NOMO-1 treated with dmso at 0.1 percent for 144 hours (cell line): ENCODE data around the gene BRD1.
A peak's percentile ranks its signal among the peaks of the same experiment; 100 is the strongest.

Source experiments
- DNase-seq: peaks from one replicate; lab custom pipeline; 2025; ENCODE audit not compliant: unreplicated experiment; lab: John Stamatoyannopoulos, UW

BRD1 gene

GRCh38 chr22:49803737-49804375 is 23.8 kb downstream of the BRD1 start:
- no peak for DNase-seq

DNA sequence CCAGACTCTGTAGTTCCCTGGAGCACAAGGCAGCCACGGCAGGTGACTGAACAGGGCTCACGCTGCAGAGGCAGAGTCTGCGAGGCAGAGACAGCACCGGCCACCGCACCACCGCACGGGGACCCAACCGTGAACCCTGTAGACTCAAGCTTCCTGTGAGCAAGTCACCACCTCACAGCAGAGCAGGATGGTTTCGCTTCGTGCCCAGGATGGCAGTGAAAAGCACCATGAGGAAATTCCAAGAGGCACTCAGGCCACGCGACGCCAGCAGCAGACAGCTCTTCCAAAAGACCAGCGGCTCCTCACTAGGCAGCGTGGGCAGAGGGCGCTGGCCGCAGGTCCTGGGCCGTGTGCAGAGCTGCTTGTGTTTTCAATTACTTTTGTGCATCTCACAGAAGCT is 24.5 kb downstream of the BRD1 start:
- no peak for DNase-seq

- DNase-seq: no peak
Measured at GRCh38 chr22:49801391-49802060, 26.1 kb downstream of the BRD1 start.

GRCh38 chr22:49800408-49801238 is 27.1 kb downstream of the BRD1 start:
- DNase-seq: no peak

DNA sequence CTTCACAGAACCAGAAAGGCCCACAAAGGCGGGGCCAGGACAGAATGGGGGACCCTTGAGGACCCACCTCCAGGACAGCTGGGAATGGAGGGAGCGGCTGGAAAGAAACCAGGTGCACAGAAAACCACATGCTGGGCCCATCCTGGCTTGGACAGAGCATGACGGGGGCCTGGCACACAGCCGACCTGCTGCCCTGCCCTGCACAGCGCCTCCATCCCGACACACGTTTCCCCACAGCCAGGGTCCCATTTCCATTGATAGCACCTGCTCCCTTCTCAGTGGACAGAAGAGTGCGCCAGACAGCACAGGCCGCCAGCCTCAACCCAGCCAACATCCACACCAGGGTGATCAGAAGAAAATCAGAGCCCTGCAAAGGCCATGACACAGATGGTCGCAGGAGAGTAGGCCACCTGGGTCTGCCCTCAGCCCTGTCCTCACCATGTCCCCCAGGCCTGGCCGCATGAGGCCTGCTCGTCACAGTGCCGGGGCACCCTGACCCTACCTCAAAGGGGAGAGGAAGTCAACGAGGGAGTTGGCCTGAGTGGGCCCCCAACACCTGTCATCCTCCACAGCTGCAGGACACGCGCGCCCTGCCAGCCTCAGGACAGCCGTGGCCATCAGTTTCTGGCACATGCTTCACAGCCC is 28.1 kb downstream of the BRD1 start:
- DNase-seq: no peak

- DNase-seq: no peak
Measured at GRCh38 chr22:49798486-49799151, 29.1 kb downstream of the BRD1 start.

DNA sequence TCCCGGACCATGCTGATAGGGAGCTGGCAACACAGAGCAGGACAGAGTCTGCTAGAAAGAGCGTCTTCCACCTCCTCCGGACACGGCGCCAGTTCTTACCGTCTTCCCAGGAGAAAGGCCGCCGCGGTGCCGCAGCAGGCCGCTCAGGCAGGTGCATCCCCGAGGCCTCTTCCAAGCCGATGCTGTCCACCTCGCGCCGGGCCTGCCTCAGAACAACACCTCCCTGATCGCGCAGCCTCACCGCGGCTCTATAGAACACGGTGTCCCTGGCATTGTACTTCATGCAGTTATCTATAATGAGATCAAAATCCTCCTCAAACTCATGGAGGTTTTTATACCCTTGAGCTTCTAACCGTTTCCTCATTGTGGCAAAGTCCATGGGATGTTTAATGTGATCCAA is 30.0 kb downstream of the BRD1 start:
- no peak for DNase-seq

DNA sequence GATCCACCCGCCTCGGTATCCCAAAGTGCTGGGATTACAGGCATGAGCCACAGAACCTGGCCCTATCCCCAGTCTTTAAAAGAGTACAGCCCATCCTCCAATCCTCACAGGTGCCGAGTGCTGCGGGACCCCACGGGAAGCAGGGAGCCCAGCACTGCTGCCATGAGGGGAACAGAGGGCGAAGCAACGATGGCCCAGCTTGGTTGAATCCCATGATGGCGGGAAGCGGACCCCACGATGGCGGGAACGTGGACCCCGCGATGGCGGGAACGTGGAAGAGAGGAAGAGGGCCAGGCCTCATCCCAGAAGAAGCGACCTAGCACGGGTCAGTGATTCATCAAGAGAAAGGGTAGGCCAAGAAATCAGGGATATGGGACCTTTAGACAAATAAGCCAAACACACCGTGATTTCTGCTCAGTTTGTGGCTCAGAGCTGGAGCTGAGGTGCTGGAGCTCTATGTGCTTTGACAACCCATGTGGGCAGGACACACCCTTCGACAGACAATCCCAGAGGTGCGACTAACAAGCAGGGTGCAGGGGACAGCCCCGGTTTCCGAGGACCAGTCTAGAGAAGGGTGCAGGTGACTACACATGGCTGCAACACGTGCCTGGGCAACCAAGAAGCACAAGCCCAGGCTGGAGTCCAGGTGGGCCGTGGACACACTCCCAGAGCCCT is 30.9 kb downstream of the BRD1 start:
- DNase-seq: no peak

GRCh38 chr22:49795521-49795920 is 32.2 kb downstream of the BRD1 start:
- DNase-seq: no peak

GRCh38 chr22:49793871-49794270 is 33.8 kb downstream of the BRD1 start:
- DNase-seq: no peak

- DNase-seq: no peak
Measured at GRCh38 chr22:49793296-49793695, 34.4 kb downstream of the BRD1 start.

DNA sequence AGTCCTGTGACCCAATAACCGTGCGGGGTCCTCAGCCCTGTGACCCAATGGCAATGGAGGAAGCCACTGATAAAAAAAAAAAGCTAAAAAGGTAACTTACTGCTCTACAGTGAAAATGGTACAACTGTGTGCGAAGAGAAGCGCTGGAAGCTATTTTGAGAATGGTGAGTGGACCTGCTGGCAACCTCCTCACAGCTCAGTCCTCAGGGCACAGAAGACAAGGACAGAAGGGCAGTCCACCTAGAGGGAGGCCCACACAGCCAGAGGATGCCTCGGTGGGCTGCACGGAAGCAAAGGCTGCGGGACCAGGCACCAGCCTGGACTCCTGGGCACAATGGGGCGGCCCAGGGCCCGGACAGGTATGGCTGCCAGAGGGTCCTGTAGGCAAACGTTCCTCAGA is 35.6 kb downstream of the BRD1 start:
- no peak for DNase-seq

GRCh38 chr22:49791682-49792081 is 36.0 kb downstream of the BRD1 start:
- no peak for DNase-seq

- no peak for DNase-seq
Measured at GRCh38 chr22:49790912-49791311, 36.8 kb downstream of the BRD1 start.

DNA sequence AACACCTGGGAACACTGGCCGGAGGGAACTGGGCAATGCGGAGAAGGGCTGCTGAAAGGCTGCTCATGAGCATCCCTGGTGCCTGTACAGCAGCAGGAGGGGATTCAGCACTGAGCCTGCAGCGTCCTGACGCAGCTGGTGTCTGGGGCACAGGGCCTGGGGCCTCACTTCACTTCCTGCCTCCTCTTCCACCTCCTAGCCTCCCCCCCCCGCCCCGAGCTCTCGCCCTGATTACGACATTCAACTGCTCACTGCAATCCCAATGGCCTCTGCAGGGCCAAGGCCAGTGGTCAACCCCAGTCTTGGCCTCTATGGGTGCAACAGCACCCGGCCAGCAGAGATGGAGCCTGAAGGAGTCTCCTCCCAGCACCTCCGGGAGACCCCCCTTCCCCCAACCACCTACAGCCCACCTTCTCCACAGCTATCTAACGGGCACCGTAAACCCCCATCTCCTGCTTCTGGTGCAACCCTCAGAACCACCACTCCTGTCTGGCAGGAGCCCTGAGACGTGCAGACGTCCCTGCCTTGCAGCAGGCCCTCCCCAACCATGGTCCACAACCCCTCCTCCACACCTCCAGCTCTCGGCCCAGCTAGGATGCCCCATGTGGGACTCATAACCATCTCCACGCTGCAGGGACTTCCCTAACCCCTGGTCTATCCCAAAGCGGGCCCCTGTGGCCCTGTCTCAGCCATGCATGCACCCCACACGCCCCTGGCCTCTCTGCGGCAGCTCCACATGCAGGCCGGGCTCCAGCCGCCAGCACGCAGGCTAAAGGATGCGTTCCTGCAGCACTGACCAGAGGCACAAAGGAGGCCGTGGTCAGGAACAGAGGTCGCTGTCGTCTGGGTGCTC is 38.2 kb downstream of the BRD1 start:
- peak; percentile 71 for DNase-seq

- DNase-seq: no peak
Measured at GRCh38 chr22:49788504-49788903, 39.2 kb downstream of the BRD1 start.

DNA sequence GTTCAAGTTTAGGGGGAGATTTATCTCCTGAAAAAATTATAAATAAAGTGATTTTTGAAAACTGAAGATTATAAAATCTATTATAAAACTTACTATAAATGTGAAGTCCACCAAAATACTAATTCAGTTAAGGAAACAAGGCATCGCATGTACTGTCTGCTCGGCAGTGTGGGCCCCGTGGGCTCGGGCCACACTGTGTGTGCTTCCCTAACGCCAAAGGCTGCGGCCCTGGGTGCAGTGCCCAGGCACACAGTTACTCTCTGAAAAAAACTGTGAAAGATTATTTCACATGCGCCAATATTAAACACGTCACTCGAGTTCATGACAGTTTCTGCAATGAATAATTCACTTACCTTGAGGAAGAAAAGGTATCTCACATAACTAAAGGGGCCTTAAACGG is 39.8 kb downstream of the BRD1 start:
- no peak for DNase-seq

- DNase-seq: no peak
Measured at GRCh38 chr22:49786976-49787706, 40.5 kb downstream of the BRD1 start.
